BLaER1 (cell line): ENCODE results near the gene KRTAP5-2.
"Not testable (repeated sequence)": the region's sequence is repeated elsewhere in the genome, so short reads cannot be mapped to it uniquely, and the experiment has no call there.

ENCODE experiments used
- H3K27ac ChIP-seq: shearing (Covaris generic); formaldehyde crosslinking; 2 replicates; pipeline ENCODE4 v1.8.1; 2022
- H3K27me3 ChIP-seq: shearing (Covaris generic); formaldehyde crosslinking; 2 replicates; pipeline ENCODE4 v1.8.1; 2022
- H3K36me3 ChIP-seq: shearing (Covaris generic); formaldehyde crosslinking; 2 replicates; pipeline ENCODE4 v1.8.1; 2022
- H3K4me1 ChIP-seq: shearing (Covaris generic); formaldehyde crosslinking; 2 replicates; pipeline ENCODE4 v1.8.1; 2022
- H3K4me2 ChIP-seq: shearing (Covaris generic); formaldehyde crosslinking; 2 replicates; pipeline ENCODE4 v1.8.1; 2022
- H3K4me3 ChIP-seq: shearing (Covaris generic); formaldehyde crosslinking; 2 replicates; pipeline ENCODE4 v1.8.1; 2022
- H3K9ac ChIP-seq: shearing (Covaris generic); formaldehyde crosslinking; 2 replicates; pipeline ENCODE4 v1.8.1; 2022
- H3K9me3 ChIP-seq: shearing (Covaris generic); formaldehyde crosslinking; 2 replicates; pipeline ENCODE4 v1.8.1; 2022
- H4K20me1 ChIP-seq: shearing (Covaris generic); formaldehyde crosslinking; 2 replicates; pipeline ENCODE4 v1.8.1; 2022
- Cebpa-rat ChIP-seq: shearing (Covaris generic); IDR thresholded peaks from 2 replicates; pipeline ENCODE4 v1.8.1; 2022

Gene KRTAP5-2

DNA sequence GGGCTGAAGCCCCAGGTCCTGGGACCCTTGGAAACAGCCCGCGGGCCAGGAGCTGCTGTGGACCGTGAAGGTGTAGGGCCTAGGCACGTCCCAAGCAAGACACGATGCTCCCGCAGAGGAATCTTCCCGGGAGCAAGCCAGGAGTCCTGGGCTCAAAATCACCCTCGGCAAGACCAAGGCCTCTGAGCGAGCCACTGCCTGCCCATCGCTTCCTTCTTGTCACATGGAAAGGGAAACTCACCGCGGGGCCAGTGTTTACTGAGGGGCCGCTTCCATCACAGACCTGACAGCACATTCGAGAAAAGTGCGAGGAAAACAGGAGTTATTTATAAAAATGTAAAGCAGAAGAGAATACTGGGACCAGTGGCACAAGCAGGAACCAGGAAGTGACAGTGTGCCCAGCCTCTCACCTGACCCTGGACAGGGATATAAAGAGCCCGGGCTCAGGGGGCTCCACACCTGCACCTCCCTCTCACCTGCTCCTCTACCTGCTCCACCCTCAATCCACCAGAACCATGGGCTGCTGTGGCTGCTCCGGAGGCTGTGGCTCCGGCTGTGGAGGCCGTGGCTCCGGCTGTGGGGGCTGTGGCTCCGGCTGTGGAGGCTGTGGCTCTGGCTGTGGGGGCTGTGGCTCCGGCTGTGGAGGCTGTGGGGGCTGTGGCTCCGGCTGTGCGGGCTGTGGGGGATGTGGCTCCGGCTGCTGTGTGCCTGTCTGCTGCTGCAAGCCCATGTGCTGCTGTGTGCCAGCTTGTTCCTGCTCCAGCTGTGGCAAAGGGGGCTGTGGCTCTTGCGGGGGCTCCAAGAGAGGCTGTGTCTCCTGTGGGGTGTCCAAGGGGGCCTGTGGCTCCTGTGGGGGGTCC lies 31.5 kb upstream of the KRTAP5-2 start, which contains the start of gene KRTAP5-5:
Gene KRTAP5-5 (plus strand): TSS at position 450 of the 860 bp plus-strand sequence. CDS start 66 bp downstream, at position 516.
- no peaks in the 10 kb centered on the region for H3K9me3 ChIP-seq
- no peaks in the 10 kb centered on the region; the same call in 1 of the 2 replicates for H3K27me3 ChIP-seq
- no peak within 1 kb of the TSS for H3K4me3 ChIP-seq
- no peak for TF ChIP-seq Cebpa-rat
- no peak within 1 kb of the TSS for H3K4me2 ChIP-seq
- H3K4me1 ChIP-seq = peaks cover 5% of the 10 kb centered on the region; the same call in 1 of the 2 replicates
- H4K20me1 ChIP-seq = no peaks in the 10 kb centered on the region
- no peaks in the 10 kb centered on the region for H3K36me3 ChIP-seq
- no peak within 1 kb of the TSS for H3K9ac ChIP-seq
- no peak within 1 kb of the TSS for H3K27ac ChIP-seq

DNA sequence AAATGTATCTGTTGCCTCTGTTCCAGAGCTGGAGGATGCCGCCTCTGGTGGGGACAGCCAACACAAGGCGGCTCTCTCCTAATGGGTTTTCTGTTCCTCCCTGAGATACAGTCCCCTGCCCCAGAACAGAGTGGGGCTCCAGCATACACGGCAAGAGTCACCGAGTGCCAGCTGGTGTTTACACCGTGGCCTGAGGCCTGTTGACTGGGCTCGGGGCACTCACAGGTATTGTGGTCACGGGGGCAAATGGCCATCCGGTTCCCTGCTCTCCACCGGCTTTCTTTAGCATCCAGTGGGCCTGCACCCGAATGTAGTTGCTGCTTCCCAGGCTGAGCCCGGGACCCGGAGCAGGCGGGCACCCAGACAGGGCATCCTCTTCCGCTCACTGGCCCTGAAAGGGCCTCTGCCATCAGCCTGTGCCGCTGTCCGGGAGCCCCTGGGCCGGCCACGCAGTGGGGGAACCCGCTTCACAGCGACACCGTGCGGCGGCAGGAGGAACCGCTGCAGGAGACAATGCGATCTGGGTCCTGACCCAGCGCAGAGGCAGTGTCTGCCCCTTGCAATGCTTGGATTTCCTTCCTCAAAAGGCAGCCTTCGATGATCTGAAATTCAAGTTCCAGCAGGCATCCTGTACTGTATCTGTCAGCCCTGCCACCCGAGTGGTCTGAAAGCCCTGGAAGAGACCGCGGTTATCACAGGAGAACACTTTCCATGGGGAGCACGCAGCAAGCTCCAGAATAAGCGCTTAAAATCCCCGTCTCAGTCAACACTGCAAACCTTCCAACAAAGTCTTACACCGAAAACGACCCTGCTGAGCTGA lies 30.6 kb upstream of the KRTAP5-2 start:
- Histone ChIP-seq H3K9ac (no peak overlapping the region), H3K4me3 (no peak overlapping the region), H3K4me2 (no peak overlapping the region), H3K9me3 (no peaks in the 10 kb centered on the region), H3K4me1 (peaks cover 5% of the 10 kb centered on the region; the same call in 1 of the 2 replicates), H4K20me1 (no peaks in the 10 kb centered on the region), H3K27me3 (no peaks in the 10 kb centered on the region; the same call in 1 of the 2 replicates), H3K36me3 (no peaks in the 10 kb centered on the region), H3K27ac (no peak overlapping the region)
- TF ChIP-seq Cebpa-rat = no peak

DNA sequence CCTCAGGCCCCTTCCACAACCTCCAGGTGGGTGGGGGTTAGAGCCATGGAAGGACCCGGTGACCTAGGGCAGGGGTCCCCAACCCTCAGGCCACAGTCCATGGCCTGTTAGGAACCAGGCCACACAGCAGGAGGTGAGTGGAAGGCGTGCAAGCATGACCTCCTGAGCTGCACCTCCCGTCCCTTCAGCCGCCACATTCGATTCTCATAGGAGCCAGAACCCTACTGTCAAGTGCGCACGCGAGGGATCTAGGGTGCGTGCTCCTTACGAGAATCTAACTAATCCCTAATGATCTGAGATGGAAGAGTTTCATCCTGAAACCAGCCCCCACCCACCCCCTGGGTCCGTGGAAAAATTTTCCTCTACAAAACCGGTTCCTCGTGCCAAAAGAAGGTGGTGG lies 27.4 kb upstream of the KRTAP5-2 start:
- no peaks in the 10 kb centered on the region for H3K4me1 ChIP-seq
- no peak for TF ChIP-seq Cebpa-rat
- no peak overlapping the region for H3K27ac ChIP-seq
- H3K9me3 ChIP-seq = no peaks in the 10 kb centered on the region
- no peaks in the 10 kb centered on the region for H3K36me3 ChIP-seq
- peaks cover 3% of the 10 kb centered on the region; the same call in 1 of the 2 replicates for H3K27me3 ChIP-seq
- H3K9ac ChIP-seq = no peak overlapping the region
- no peak overlapping the region for H3K4me2 ChIP-seq
- no peak overlapping the region for H3K4me3 ChIP-seq
- H4K20me1 ChIP-seq = no peaks in the 10 kb centered on the region

DNA sequence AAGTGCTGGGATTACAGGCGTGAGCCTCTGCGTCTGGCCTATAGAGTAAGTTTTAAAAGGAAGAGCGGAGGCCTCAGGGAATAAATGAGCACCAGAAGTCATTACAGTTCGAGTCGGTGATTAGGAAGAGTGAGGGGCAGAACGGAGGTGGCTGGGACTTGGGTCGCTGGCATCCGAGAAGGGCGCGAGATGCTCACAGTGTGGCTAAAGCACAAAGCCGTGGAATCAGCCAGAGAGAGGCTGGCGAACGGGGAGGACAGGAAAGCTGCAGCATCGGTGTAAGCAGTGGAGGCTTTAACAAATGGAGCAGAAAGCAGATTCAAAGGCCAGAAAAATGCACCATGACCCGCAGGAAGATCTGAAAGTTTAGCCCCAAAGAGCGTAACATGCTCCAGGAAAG lies 26.5 kb upstream of the KRTAP5-2 start:
- Histone ChIP-seq H3K36me3 (no peaks in the 10 kb centered on the region), H3K27ac (no peak overlapping the region), H3K9ac (no peak overlapping the region), H3K4me3 (no peak overlapping the region), H3K4me1 (peaks cover 3% of the 10 kb centered on the region), H3K9me3 (no peaks in the 10 kb centered on the region), H3K4me2 (no peak overlapping the region), H3K27me3 (peaks cover 3% of the 10 kb centered on the region; the same call in 1 of the 2 replicates), H4K20me1 (no peaks in the 10 kb centered on the region)
- no peak for TF ChIP-seq Cebpa-rat

DNA sequence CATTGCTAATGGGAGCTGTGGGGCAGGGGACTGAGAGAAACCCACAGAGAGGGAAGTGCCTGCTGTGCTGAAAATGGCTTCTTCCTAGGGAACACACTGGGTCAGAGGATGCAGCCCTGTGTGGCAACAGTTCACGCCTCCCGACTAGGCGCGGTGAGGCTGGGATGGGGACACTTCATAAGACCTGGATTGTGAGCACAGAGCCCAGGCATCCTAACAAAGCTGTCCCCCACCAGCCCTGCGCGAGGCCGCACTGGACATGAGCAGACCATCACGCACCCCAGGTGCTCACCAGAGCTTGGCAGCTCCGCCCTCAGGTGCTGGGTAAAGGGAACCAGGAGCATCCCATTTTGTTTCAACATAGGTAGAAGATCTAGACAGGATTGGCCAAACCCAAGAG lies 25.6 kb upstream of the KRTAP5-2 start:
- H3K36me3 ChIP-seq = no peaks in the 10 kb centered on the region
- H3K27me3 ChIP-seq = peaks cover 3% of the 10 kb centered on the region; the same call in 1 of the 2 replicates
- H4K20me1 ChIP-seq = no peaks in the 10 kb centered on the region
- no peak overlapping the region for H3K27ac ChIP-seq
- H3K9me3 ChIP-seq = no peaks in the 10 kb centered on the region
- no peak overlapping the region for H3K9ac ChIP-seq
- H3K4me2 ChIP-seq = no peak overlapping the region
- TF ChIP-seq Cebpa-rat = no peak
- H3K4me1 ChIP-seq = peaks cover 9% of the 10 kb centered on the region
- H3K4me3 ChIP-seq = no peak overlapping the region

DNA sequence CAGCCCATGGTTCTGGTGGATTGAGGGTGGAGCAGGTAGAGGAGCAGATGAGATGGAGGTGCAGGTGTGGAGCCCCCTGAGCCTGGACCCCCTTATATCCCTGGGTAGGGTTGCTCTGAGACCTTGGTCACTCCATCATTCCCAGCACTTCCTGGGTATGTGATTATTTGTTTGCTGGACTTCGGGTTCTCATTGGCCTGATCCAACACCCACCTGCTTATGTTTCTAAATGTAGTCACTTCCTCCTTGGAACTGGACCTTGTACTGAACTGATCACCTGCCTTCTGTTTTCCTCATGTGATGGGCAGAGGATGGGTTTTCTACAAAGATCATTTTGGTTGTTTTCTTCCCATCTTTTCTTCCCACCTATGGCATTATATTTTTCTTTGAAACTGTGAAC lies 24.0 kb upstream of the KRTAP5-2 start, which contains the start of gene KRTAP5-4:
Gene KRTAP5-4 (minus strand): TSS at position 53 of the 400 bp plus-strand sequence. CDS start 45 bp downstream, at position 8.
- no peak within 1 kb of the TSS for H3K9ac ChIP-seq
- no peaks in the 10 kb centered on the region for H4K20me1 ChIP-seq
- no peak for TF ChIP-seq Cebpa-rat
- H3K27ac ChIP-seq = no peak within 1 kb of the TSS
- H3K4me1 ChIP-seq = peaks cover 9% of the 10 kb centered on the region
- H3K36me3 ChIP-seq = no peaks in the 10 kb centered on the region
- peaks cover 5% of the 10 kb centered on the region; the same call in 1 of the 2 replicates for H3K9me3 ChIP-seq
- H3K4me3 ChIP-seq = no peak within 1 kb of the TSS
- H3K4me2 ChIP-seq = no peak within 1 kb of the TSS
- peaks cover 3% of the 10 kb centered on the region; the same call in 1 of the 2 replicates for H3K27me3 ChIP-seq

DNA sequence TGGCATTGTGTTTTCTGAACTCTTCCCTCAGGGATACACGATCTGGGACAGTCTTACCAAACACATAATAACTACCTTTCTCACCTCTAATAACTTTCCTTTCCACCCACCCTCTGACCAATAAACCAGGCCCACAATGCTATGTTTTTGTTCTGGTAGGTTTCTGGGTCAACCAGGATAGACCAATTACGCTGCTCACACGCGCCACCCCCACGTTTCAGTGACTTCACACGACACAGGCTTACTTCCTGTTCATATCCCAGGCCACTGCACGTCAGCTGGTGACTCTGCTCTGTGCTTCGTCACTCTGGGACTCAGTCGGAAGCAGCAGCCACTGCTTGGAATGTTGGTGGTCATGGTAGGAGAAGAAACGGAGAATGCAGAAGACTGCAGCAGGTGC lies 21.4 kb upstream of the KRTAP5-2 start:
- TF ChIP-seq Cebpa-rat = no peak
- Histone ChIP-seq H3K4me1 (peaks cover 9% of the 10 kb centered on the region), H3K4me2 (peak overlapping the region; percentile 34; the same call in 1 of the 2 replicates), H3K36me3 (no peaks in the 10 kb centered on the region), H4K20me1 (no peaks in the 10 kb centered on the region), H3K4me3 (no peak overlapping the region), H3K9ac (no peak overlapping the region), H3K27ac (no peak overlapping the region), H3K27me3 (0 out of 2 replicates have a peak, but pooled peaks cover 3% of the 10 kb centered on the region), H3K9me3 (peaks cover 5% of the 10 kb centered on the region; the same call in 1 of the 2 replicates)

DNA sequence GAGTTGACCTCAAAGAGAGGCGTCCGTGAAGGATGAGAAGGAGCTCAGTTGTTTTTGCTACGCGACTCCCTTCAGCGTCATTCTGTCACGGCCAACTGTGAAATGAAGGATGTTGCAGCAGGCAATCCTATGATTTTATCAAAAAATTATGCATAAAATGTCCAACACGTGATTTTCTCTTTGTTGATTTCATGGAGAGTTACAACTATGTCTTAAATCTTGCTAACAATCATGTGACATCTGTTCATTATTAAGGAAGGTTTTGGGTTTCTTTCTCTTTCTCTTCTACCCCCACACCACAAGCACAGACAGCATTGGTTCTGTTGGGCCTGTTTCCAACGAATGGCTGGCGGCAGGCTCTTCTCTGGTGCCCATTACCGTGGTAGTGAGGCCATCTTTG lies 20.1 kb upstream of the KRTAP5-2 start:
- Histone ChIP-seq H3K4me3 (no peak overlapping the region), H3K4me2 (no peak overlapping the region), H3K27ac (no peak overlapping the region), H3K9ac (no peak overlapping the region), H3K9me3 (peaks cover 5% of the 10 kb centered on the region; the same call in 1 of the 2 replicates), H4K20me1 (no peaks in the 10 kb centered on the region), H3K27me3 (0 out of 2 replicates have a peak, but pooled peaks cover 3% of the 10 kb centered on the region), H3K4me1 (peaks cover 9% of the 10 kb centered on the region), H3K36me3 (no peaks in the 10 kb centered on the region)
- no peak for TF ChIP-seq Cebpa-rat

DNA sequence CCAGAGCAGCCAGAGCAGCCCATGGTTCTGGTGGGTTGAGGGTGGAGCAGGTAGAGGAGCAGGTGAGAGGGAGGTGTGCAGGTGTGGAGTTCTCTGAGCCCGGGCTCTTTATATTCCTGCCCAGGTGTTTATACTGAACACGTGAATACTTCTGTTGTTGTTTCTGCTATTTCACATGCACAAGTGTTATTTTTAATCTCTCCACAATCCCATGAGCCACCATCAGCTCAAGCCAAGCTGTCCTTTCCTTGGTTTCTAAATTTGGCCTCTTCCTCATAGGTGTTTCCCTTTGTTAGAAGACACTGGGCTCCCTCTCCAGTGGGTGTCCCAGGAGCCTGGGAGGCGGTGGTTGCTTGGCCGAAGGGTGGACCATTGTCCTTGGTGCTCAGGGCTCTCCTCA lies 10.3 kb upstream of the KRTAP5-2 start, which contains the start of gene KRTAP5-3:
Gene KRTAP5-3 (minus strand): TSS at position 101 of the 400 bp plus-strand sequence. CDS start 78 bp downstream, at position 23.
- TF ChIP-seq Cebpa-rat = no peak
- Histone ChIP-seq H3K9ac (no peak within 1 kb of the TSS), H3K27me3 (no peaks in the 10 kb centered on the region), H3K4me1 (peaks cover 12% of the 10 kb centered on the region; the same call in 1 of the 2 replicates), H3K27ac (no peak within 1 kb of the TSS), H4K20me1 (no peaks in the 10 kb centered on the region), H3K4me2 (peak within 1 kb of the TSS; percentile 28; the same call in 1 of the 2 replicates), H3K4me3 (no peak within 1 kb of the TSS), H3K9me3 (peaks cover 7% of the 10 kb centered on the region; the same call in 1 of the 2 replicates), H3K36me3 (no peaks in the 10 kb centered on the region)

DNA sequence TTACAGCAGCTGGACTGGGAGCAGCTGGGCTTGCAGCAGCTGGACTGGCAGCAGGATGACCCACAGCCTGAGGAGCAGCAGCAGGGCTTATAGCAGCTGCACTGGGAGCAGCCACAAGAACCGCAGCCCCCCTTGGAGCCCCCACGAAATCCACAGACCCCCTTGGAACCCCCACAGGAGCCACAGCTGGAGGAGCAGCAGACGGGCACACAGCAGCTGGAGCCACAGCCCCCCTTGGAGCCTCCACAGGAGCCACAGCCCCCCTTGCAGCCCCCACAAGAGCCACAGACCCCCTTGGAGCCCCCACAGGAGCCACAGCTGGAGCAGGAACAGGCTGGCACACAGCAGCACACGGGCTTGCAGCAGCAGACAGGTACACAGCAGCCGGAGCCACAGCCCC lies 9.8 kb upstream of the KRTAP5-2 start:
- not testable (repeated sequence) for H3K27me3 ChIP-seq, H3K4me3 ChIP-seq, H3K36me3 ChIP-seq, H3K27ac ChIP-seq, H4K20me1 ChIP-seq, H3K9ac ChIP-seq, H3K9me3 ChIP-seq
- Histone ChIP-seq H3K4me1 (peaks cover 12% of the 10 kb centered on the region; the same call in 1 of the 2 replicates), H3K4me2 (peak overlapping the region; percentile 28; the same call in 1 of the 2 replicates)

DNA sequence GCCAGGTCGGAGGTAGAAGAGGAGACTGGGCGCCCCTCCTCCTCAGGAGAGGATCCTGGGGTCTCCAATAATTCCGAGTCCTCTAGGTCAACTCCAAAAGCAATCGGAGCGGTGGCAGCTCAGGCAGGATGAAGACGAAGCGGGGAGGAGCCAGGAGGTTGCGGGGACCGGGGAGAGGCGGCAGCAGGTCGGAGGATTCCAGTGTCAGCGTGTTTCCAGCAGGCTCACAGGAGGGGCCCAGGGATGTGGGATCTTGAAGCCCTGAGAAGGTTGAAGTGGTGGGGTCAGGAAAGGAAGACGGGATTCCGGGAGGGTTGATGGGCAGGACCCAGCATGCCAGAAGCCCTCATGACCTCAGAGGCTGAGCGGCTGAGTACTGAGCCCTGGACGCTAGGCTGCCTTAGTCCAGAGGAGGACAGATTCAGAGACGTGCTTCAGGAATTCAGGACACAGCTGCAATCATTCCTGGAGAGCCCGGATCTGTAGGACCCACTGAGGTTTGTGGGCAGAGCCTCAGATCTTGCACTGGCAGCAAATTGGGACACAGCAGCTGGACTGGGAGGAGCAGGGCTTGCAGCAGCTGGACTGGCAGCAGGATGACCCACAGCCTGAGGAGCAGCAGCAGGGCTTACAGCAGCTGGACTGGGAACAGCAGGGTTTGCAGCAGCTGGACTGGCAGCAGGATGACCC lies 9.2 kb upstream of the KRTAP5-2 start:
- H3K27me3 ChIP-seq, H3K9me3 ChIP-seq, H3K4me3 ChIP-seq, H3K27ac ChIP-seq, H3K4me2 ChIP-seq, H3K36me3 ChIP-seq, H4K20me1 ChIP-seq, H3K9ac ChIP-seq: not testable (repeated sequence)
- peaks cover 12% of the 10 kb centered on the region; the same call in 1 of the 2 replicates for H3K4me1 ChIP-seq

DNA sequence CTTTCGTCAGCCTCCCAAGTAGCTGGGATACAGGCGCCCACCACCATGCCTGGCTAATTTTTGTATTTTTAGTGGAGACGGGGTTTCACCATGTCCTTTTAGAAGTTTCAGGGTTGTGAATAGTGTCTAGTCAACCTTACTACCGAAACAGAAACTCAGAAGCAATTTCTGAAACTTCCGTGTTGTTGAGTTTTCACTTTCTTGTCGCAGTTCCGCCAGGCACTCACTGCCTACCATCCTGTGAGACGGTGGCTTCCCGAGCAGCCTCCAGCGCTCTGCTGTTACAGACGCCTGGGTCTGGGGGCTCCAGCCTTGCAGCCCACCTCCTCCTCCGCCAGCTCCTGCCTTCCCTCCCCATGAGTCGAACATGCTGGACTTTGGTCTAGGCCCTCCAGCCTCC lies 7.8 kb upstream of the KRTAP5-2 start:
- not testable (repeated sequence) for H3K4me2 ChIP-seq, H3K9me3 ChIP-seq, H3K27me3 ChIP-seq, H3K4me3 ChIP-seq, H3K36me3 ChIP-seq, H4K20me1 ChIP-seq, H3K27ac ChIP-seq, H3K9ac ChIP-seq
- H3K4me1 ChIP-seq = peaks cover 12% of the 10 kb centered on the region; the same call in 1 of the 2 replicates
